Measurements from ENCODE around the gene ZFYVE26. TPM values are rescaled to one million over a fixed set of nuclear protein-coding genes. Genes with fewer than 3 reads are reported as not detected.

Gene ZFYVE26
- total RNA-seq, 1 experiment from 2014 or later: 20.5 TPM

DNA sequence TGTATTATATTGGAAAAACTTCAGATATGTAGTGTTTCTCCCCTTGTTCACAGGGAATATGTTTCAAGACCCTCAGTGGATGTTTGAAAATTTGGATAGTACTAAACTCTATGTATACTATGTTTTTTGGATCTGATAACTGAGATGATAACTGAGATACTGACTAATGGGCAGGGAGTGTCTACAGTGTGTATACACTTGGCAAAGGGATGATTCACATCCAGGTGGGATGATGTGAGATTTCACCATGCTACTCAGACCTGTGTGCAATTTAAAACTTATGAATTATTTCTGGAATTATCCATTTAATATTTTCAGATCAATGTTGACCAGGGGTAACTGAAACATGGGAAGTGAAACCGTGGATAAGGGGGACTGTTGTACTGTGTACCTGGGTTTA, 17.0 kb upstream of the ZFYVE26 start:
- H3K27ac ChIP-seq (ENCODE audit: low read depth, low read length, poor library complexity, severe bottlenecking): no peak overlapping the region
- no peak overlapping the region for H3K4me3 ChIP-seq (ENCODE audit: low read depth, low read length, poor library complexity, severe bottlenecking)
- no peak for DNase-seq (ENCODE audit: low spot score)
- CTCF ChIA-PET: no interaction called here
- BruUV-seq (replicated peaks): no TSS peak
- H3K9me3 ChIP-seq (ENCODE audit: low read depth, low read length, poor library complexity, severe bottlenecking): no peaks in the 10 kb centered on the region
- intact Hi-C loops (cut with micrococcal nuclease; ENCODE audit: unreplicated experiment): no loop called here
- POLR2A ChIA-PET (ENCODE audit: low non-redundant PET): no interaction called here
- TF ChIP-seq, protein P1, sequence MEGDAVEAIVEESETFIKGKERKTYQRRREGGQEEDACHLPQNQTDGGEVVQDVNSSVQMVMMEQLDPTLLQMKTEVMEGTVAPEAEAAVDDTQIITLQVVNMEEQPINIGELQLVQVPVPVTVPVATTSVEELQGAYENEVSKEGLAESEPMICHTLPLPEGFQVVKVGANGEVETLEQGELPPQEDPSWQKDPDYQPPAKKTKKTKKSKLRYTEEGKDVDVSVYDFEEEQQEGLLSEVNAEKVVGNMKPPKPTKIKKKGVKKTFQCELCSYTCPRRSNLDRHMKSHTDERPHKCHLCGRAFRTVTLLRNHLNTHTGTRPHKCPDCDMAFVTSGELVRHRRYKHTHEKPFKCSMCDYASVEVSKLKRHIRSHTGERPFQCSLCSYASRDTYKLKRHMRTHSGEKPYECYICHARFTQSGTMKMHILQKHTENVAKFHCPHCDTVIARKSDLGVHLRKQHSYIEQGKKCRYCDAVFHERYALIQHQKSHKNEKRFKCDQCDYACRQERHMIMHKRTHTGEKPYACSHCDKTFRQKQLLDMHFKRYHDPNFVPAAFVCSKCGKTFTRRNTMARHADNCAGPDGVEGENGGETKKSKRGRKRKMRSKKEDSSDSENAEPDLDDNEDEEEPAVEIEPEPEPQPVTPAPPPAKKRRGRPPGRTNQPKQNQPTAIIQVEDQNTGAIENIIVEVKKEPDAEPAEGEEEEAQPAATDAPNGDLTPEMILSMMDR (conservative IDR thresholded peaks at IDR 0.05; ENCODE audit: low read depth, low read length): no peak
- no peak for TF ChIP-seq EZH2 (IDR thresholded peaks at IDR 0.05; ENCODE audit: borderline replicate concordance, low read depth, low read length, poor library complexity, severe bottlenecking)
- no peaks in the 10 kb centered on the region for H3K4me1 ChIP-seq (ENCODE audit: insufficient read depth, low read length, poor library complexity, severe bottlenecking)
- H3K36me3 ChIP-seq (ENCODE audit: insufficient read depth, low read length, poor library complexity, severe bottlenecking): no peaks in the 10 kb centered on the region
- no peaks in the 10 kb centered on the region for H3K27me3 ChIP-seq (replicated peaks; ENCODE audit: insufficient read depth, low read depth, low read length, poor library complexity)

DNA sequence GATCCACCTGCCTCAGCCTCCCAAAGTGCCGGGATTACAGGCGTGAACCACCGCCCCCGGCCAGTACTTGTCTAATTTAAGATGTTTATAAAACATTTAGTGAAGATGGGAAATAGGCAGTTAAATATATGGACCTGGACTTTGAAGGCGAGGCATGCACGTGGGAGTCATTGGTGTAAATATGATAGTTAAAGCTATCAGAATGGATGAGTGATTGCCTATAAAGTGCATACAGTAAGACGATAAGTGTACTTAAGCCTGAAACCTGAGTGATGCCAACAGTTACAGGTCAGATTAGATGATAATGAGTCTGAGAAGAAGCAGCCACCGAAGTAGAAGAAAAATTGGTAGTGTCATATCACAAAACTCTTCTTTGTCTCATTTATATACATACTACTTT, 14.7 kb upstream of the ZFYVE26 start:
- H3K4me1 ChIP-seq (ENCODE audit: insufficient read depth, low read length, poor library complexity, severe bottlenecking): no peaks in the 10 kb centered on the region
- no peak overlapping the region for H3K4me3 ChIP-seq (ENCODE audit: low read depth, low read length, poor library complexity, severe bottlenecking)
- no TSS peak for BruUV-seq (replicated peaks)
- CTCF ChIA-PET: no interaction called here
- H3K9me3 ChIP-seq (ENCODE audit: low read depth, low read length, poor library complexity, severe bottlenecking): no peaks in the 10 kb centered on the region
- intact Hi-C loops (cut with micrococcal nuclease; ENCODE audit: unreplicated experiment): no loop called here
- no peaks in the 10 kb centered on the region for H3K27me3 ChIP-seq (replicated peaks; ENCODE audit: insufficient read depth, low read depth, low read length, poor library complexity)
- peaks cover 4% of the 10 kb centered on the region for H3K36me3 ChIP-seq (ENCODE audit: insufficient read depth, low read length, poor library complexity, severe bottlenecking)
- no peak overlapping the region for H3K27ac ChIP-seq (ENCODE audit: low read depth, low read length, poor library complexity, severe bottlenecking)
- POLR2A ChIA-PET (ENCODE audit: low non-redundant PET): no interaction called here
- TF ChIP-seq, protein P1 (conservative IDR thresholded peaks at IDR 0.05; ENCODE audit: low read depth, low read length): no peak
- TF ChIP-seq EZH2 (IDR thresholded peaks at IDR 0.05; ENCODE audit: borderline replicate concordance, low read depth, low read length, poor library complexity, severe bottlenecking): no peak
- no peak for DNase-seq (ENCODE audit: low spot score)

DNA sequence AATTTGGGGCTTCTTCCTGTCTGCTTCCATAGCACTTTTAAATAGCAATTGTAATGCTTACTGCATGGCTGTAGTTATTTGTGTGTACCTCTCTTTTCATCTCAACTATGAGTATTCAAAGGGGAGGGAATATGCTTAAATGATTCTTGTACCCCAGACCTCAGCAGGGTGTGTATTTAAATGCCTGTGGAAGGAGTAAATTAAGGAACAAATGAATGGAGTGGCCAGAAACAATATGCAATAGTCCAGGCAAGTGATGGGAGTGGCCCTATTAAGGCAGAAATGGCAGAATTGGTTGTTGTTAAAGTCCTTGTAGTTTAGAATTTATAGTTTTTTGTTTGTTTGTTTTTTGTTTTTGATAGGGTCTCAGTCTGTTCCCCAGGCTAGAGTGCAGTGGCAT, 4.7 kb upstream of the ZFYVE26 start:
- Histone ChIP-seq H3K4me3 (ENCODE audit: low read depth, low read length, poor library complexity, severe bottlenecking) (no peak overlapping the region), H3K4me1 (ENCODE audit: insufficient read depth, low read length, poor library complexity, severe bottlenecking) (peaks cover 6% of the 10 kb centered on the region), H3K9me3 (ENCODE audit: low read depth, low read length, poor library complexity, severe bottlenecking) (no peaks in the 10 kb centered on the region), H3K36me3 (ENCODE audit: insufficient read depth, low read length, poor library complexity, severe bottlenecking) (peaks cover 1% of the 10 kb centered on the region), H3K27me3 (replicated peaks; ENCODE audit: insufficient read depth, low read depth, low read length, poor library complexity) (no peaks in the 10 kb centered on the region), H3K27ac (ENCODE audit: low read depth, low read length, poor library complexity, severe bottlenecking) (no peak overlapping the region)
- POLR2A ChIA-PET (ENCODE audit: low non-redundant PET): no interaction called here
- no TSS peak for BruUV-seq (replicated peaks)
- CTCF ChIA-PET: no interaction called here
- no peak for DNase-seq (ENCODE audit: low spot score)
- intact Hi-C loops (cut with micrococcal nuclease; ENCODE audit: unreplicated experiment): no loop called here
- no peak for TF ChIP-seq EZH2 (IDR thresholded peaks at IDR 0.05; ENCODE audit: borderline replicate concordance, low read depth, low read length, poor library complexity, severe bottlenecking)
- TF ChIP-seq, protein P1 (conservative IDR thresholded peaks at IDR 0.05; ENCODE audit: low read depth, low read length): no peak

Measured in A673 (cell line).